MM.1S (cell line): ENCODE data around the gene DNAJC8.

Experiments used
- EZH2 ChIP-seq: fragments of 300-600 bp; sonication (generic); optimal IDR thresholded peaks from 2 replicates; pipeline ENCODE3; 2017; ENCODE audit warnings: low read depth, mild to moderate bottlenecking, antibody characterized with exemption, low read length, mixed read lengths
- EZH2phosphoT487 ChIP-seq: fragments of 300-600 bp; sonication (generic); IDR thresholded peaks from 2 replicates; pipeline ENCODE4 v1.6.1; 2018; ENCODE audit warnings: antibody characterized with exemption, low read length
- TF ChIP-seq, protein P1 (sequence below): fragments of 300-600 bp; sonication (generic); IDR thresholded peaks from 2 replicates; pipeline ENCODE4 v1.5.1; 2016; ENCODE audit warnings: antibody characterized with exemption, low read length, mixed read lengths

DNA sequence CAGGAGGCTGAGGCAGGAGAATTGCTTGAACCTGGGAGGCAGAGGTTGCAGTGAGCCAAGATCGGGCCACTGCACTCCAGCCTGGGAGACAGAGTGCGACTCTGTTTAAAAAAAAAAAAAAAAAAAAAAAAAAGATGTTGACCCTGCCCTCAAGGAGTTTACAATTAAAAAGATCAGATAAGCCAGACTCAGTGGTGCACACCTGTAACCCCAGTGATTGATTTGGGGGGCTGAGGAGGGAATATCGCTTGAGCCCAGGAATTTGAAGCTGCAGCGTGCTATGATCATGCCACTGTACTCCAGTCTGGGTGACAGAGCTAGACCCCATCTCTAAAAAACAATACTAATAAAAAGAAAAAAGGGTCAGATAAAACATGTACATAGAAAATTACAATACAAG lies 24.9 kb upstream of the DNAJC8 start:
- TF ChIP-seq, protein P1, sequence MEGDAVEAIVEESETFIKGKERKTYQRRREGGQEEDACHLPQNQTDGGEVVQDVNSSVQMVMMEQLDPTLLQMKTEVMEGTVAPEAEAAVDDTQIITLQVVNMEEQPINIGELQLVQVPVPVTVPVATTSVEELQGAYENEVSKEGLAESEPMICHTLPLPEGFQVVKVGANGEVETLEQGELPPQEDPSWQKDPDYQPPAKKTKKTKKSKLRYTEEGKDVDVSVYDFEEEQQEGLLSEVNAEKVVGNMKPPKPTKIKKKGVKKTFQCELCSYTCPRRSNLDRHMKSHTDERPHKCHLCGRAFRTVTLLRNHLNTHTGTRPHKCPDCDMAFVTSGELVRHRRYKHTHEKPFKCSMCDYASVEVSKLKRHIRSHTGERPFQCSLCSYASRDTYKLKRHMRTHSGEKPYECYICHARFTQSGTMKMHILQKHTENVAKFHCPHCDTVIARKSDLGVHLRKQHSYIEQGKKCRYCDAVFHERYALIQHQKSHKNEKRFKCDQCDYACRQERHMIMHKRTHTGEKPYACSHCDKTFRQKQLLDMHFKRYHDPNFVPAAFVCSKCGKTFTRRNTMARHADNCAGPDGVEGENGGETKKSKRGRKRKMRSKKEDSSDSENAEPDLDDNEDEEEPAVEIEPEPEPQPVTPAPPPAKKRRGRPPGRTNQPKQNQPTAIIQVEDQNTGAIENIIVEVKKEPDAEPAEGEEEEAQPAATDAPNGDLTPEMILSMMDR: no peak
- no peak for TF ChIP-seq EZH2phosphoT487
- no peak for TF ChIP-seq EZH2
